IMR-90 (cell line): ENCODE results near the gene CCDC12. TPM values are rescaled to one million over a fixed set of nuclear protein-coding genes. Genes with fewer than 3 reads are reported as not detected.

Experiments used
- ATAC-seq: fragments of 200-7000 bp; cut with Tn5 transposase; 2 replicates; pipeline ENCODE4 v1.9.1; 2020; ENCODE audit warnings: low read depth, mild to moderate bottlenecking, moderate library complexity
- BruUV-seq: library from RNA; stranded (reverse); fragments of 400-500 nt; replicated peaks from 2 replicates; lab custom pipeline; 2021; lab: Mats Ljungman, UMichigan
- CTCF ChIA-PET: fragments of 300-600 bp; formaldehyde crosslinking; extraction: SDS; loops from one replicate; lab custom pipeline; 2021; ENCODE audit warnings: antibody characterized with exemption; lab: Yijun Ruan, JAX
- POLR2A ChIA-PET: fragments of 300-600 bp; sonication (Branson Sonifier 250); formaldehyde crosslinking; loops from one replicate; lab custom pipeline; 2022; ENCODE audit warnings: antibody characterized with exemption; ENCODE audit not compliant: unreplicated experiment; lab: Charles Lee
- DNase-seq: peaks from one replicate; pipeline ENCODE4 v3.0.0; 2013
- H2AFZ ChIP-seq: replicated peaks from 2 replicates; pipeline ENCODE3; 2013; ENCODE audit warnings: low read length, mild to moderate bottlenecking; ENCODE audit not compliant: poor library complexity
- H2AK5ac ChIP-seq: 2 replicates; pipeline ENCODE4 v1.6.1; 2013; ENCODE audit warnings: low read depth, low read length, inconsistent platforms
- H2AK9ac ChIP-seq: replicated peaks from 2 replicates; pipeline ENCODE3; 2013; ENCODE audit warnings: mild to moderate bottlenecking, low read depth, low read length, moderate library complexity; ENCODE audit not compliant: poor library complexity
- H2BK120ac ChIP-seq: 2 replicates; pipeline ENCODE4 v1.6.1; 2013; ENCODE audit warnings: low read depth, low read length, inconsistent platforms
- H2BK15ac ChIP-seq: 3 replicates; pipeline ENCODE4 v1.6.1; 2013; ENCODE audit warnings: low read depth, low read length, inconsistent platforms
- H2BK20ac ChIP-seq: 2 replicates; pipeline ENCODE4 v1.6.1; 2013; ENCODE audit warnings: low read depth, mild to moderate bottlenecking, inconsistent platforms, low read length, moderate library complexity
- H2BK5ac ChIP-seq: 2 replicates; pipeline ENCODE4 v1.6.1; 2013; ENCODE audit warnings: mild to moderate bottlenecking, low read depth, low read length, inconsistent platforms; ENCODE audit not compliant: poor library complexity, severe bottlenecking
- H3K14ac ChIP-seq: replicated peaks from 2 replicates; pipeline ENCODE4 v1.6.1; 2013; ENCODE audit warnings: low read depth, low read length, inconsistent platforms
- H3K18ac ChIP-seq: 2 replicates; pipeline ENCODE4 v1.6.1; 2013; ENCODE audit warnings: low read depth, low read length, control low read depth
- H3K23ac ChIP-seq: 2 replicates; pipeline ENCODE4 v1.6.1; 2013; ENCODE audit warnings: low read depth, low read length, inconsistent platforms
- H3K27ac ChIP-seq: 2 replicates; pipeline ENCODE4 v1.5.1; 2013; ENCODE audit warnings: mild to moderate bottlenecking, control low read depth, low read length; ENCODE audit not compliant: insufficient read depth
- H3K27me3 ChIP-seq: 2 replicates; pipeline ENCODE4 v1.6.1; 2013; ENCODE audit warnings: low read length; ENCODE audit not compliant: control insufficient read depth, insufficient read depth
- H3K36me3 ChIP-seq: 2 replicates; pipeline ENCODE4 v1.6.1; 2013; ENCODE audit warnings: low read length, mixed read lengths; ENCODE audit not compliant: control insufficient read depth, insufficient read depth
- H3K4ac ChIP-seq: 2 replicates; pipeline ENCODE4 v1.6.1; 2013; ENCODE audit warnings: low read depth, low read length, inconsistent platforms
- H3K4me1 ChIP-seq: 2 replicates; pipeline ENCODE4 v1.6.1; 2013; ENCODE audit warnings: low read length, mixed read lengths; ENCODE audit not compliant: control insufficient read depth, insufficient read depth
- H3K4me2 ChIP-seq: 2 replicates; pipeline ENCODE4 v1.6.1; 2013; ENCODE audit warnings: low read depth, mild to moderate bottlenecking, control low read depth, low read length, moderate library complexity
- H3K4me3 ChIP-seq: 2 replicates; pipeline ENCODE4 v1.5.1; 2013; ENCODE audit warnings: low read depth, mild to moderate bottlenecking, control low read depth, low read length, moderate library complexity; ENCODE audit not compliant: insufficient read depth
- H3K56ac ChIP-seq: 2 replicates; pipeline ENCODE4 v1.6.1; 2013; ENCODE audit warnings: low read length, inconsistent platforms; ENCODE audit not compliant: insufficient read depth; ENCODE audit errors: extremely low read depth
- H3K79me1 ChIP-seq, 2 experiments: 2 replicates each; pipeline ENCODE4 v1.6.1; 2013; ENCODE audit warnings: low read length in 2 of 2, inconsistent platforms in 1 of 2, low read depth in 1 of 2
- H3K9ac ChIP-seq: 2 replicates; pipeline ENCODE4 v1.6.1; 2013; ENCODE audit warnings: low read depth, low read length, control low read depth
- H3K9me1 ChIP-seq: 2 replicates; pipeline ENCODE4 v1.6.1; 2013; ENCODE audit warnings: low read length, inconsistent platforms; ENCODE audit not compliant: insufficient read depth
- H3K9me3 ChIP-seq: 2 replicates; pipeline ENCODE4 v1.6.1; 2013; ENCODE audit warnings: low read length; ENCODE audit not compliant: control insufficient read depth, insufficient read depth
- H4K20me1 ChIP-seq: 2 replicates; pipeline ENCODE4 v1.6.1; 2013; ENCODE audit warnings: low read length, inconsistent platforms; ENCODE audit not compliant: insufficient read depth
- H4K5ac ChIP-seq: 2 replicates; pipeline ENCODE4 v1.6.1; 2013; ENCODE audit warnings: mild to moderate bottlenecking, low read depth, low read length, control low read depth
- H4K8ac ChIP-seq, 2 experiments: 2 replicates each; pipeline ENCODE4 v1.6.1; 2013; ENCODE audit warnings: low read depth in 2 of 2, low read length in 2 of 2, control low read depth in 1 of 2, inconsistent platforms in 1 of 2
- H4K91ac ChIP-seq: 2 replicates; pipeline ENCODE4 v1.6.1; 2013; ENCODE audit warnings: low read depth, low read length, inconsistent platforms; ENCODE audit not compliant: insufficient read depth
- BHLHE40 ChIP-seq: fragments of 150-350 bp; IDR thresholded peaks from 2 replicates; pipeline ENCODE4 v1.6.1; 2016; ENCODE audit warnings: mild to moderate bottlenecking, low read depth, low read length
- CEBPB ChIP-seq: IDR thresholded peaks from 2 replicates; pipeline ENCODE4 v1.6.1; 2012; ENCODE audit warnings: low read depth, low read length, improper control_type of control experiment
- CHD1 ChIP-seq: IDR thresholded peaks from 2 replicates; pipeline ENCODE4 v1.6.1; 2012; ENCODE audit warnings: low read depth, low read length, improper control_type of control experiment
- FOS ChIP-seq: fragments of 150-350 bp; IDR thresholded peaks from 2 replicates; pipeline ENCODE4 v1.6.1; 2016; ENCODE audit warnings: low read depth, low read length
- MAFK ChIP-seq: IDR thresholded peaks from 2 replicates; pipeline ENCODE4 v1.6.1; 2012; ENCODE audit warnings: low read depth, low read length, improper control_type of control experiment
- MAZ ChIP-seq: IDR thresholded peaks from 2 replicates; pipeline ENCODE4 v1.6.1; 2012; ENCODE audit warnings: low read depth, mild to moderate bottlenecking, low read length, improper control_type of control experiment, moderate library complexity, borderline replicate concordance
- MXI1 ChIP-seq: IDR thresholded peaks from 2 replicates; pipeline ENCODE4 v1.6.1; 2012; ENCODE audit warnings: low read depth, mild to moderate bottlenecking, low read length, moderate library complexity, borderline replicate concordance
- NFE2L2 ChIP-seq: fragments of 150-350 bp; IDR thresholded peaks from 2 replicates; pipeline ENCODE4 v1.6.1; 2016; ENCODE audit warnings: low read depth, mild to moderate bottlenecking, low read length
- POLR2A ChIP-seq: IDR thresholded peaks from 2 replicates; pipeline ENCODE4 v1.6.1; 2012; ENCODE audit warnings: mild to moderate bottlenecking, low read depth, low read length
- RAD21 ChIP-seq: IDR thresholded peaks from 2 replicates; pipeline ENCODE4 v1.6.1; 2012; ENCODE audit warnings: low read length, improper control_type of control experiment
- RCOR1 ChIP-seq: IDR thresholded peaks from 2 replicates; pipeline ENCODE4 v1.6.1; 2012; ENCODE audit warnings: mild to moderate bottlenecking, low read length, improper control_type of control experiment; ENCODE audit not compliant: insufficient replicate concordance
- RFX5 ChIP-seq: IDR thresholded peaks from 2 replicates; pipeline ENCODE4 v1.8.0; 2012; ENCODE audit warnings: low read depth, mild to moderate bottlenecking, low read length, moderate library complexity
- SMC3 ChIP-seq: fragments of 150-350 bp; IDR thresholded peaks from 2 replicates; pipeline ENCODE4 v1.6.1; 2016; ENCODE audit warnings: low read depth, mild to moderate bottlenecking, antibody characterized with exemption, low read length, moderate library complexity
- WGBS, 2 experiments: methylation state at CpG; one replicate each; pipeline versions ENCODE4 v1.1.5 to v1.1.7; 2013; ENCODE audit warnings: missing lambda C conversion rate in 2 of 2; ENCODE audit not compliant: insufficient read length in 1 of 2; ENCODE audit errors: extremely low coverage in 2 of 2; 5-methylcytosine and 5-hydroxymethylcytosine counted together
- dilution Hi-C: fragments of 300-500 bp; cut with HindIII; formaldehyde crosslinking; loops from one replicate; pipeline ENCODE4 v1.14.3; 2018; ENCODE audit warnings: low sequenced_read_pairs; ENCODE audit not compliant: unreplicated experiment
- in situ Hi-C: fragments of 300-500 bp; cut with MboI; formaldehyde crosslinking; loops from 3 replicates; pipeline ENCODE4 v1.14.3; 2019; ENCODE audit warnings: low sequenced_read_pairs, inconsistent platforms, mixed read lengths
- intact Hi-C: fragments of 100-400 bp; cut with micrococcal nuclease; formaldehyde crosslinking; loops from 2 replicates; pipeline ENCODE4 v1.10.0; 2022
- polyA plus RNA-seq, 3 experiments: library from polyadenylated mRNA; depleted of rRNA; stranded (reverse); fragments of >200 nt; gene quantifications; 2 replicates each; pipeline ENCODE4 v1.2.3, GENCODE V29; 2012; ENCODE audit warnings: low replicate concordance in 1 of 3
- total RNA-seq: library from RNA; depleted of rRNA; stranded (reverse); fragments of >200 nt; gene quantifications from 2 replicates; pipeline ENCODE4 v1.2.3, GENCODE V29; 2012
- TF ChIP-seq, protein P1 (sequence below): fragments of 150-350 bp; IDR thresholded peaks from 2 replicates; pipeline ENCODE4 v1.6.1; 2016; ENCODE audit warnings: low read depth, mild to moderate bottlenecking, low read length, moderate library complexity, borderline replicate concordance
- TF ChIP-seq, protein P2 (sequence below): conservative IDR thresholded peaks from 2 replicates; pipeline ENCODE4 v1.5.1; 2012; ENCODE audit warnings: mild to moderate bottlenecking, low read depth, low read length, improper control_type of control experiment
- TF ChIP-seq, protein P3 (sequence below): fragments of 150-350 bp; IDR thresholded peaks from 2 replicates; pipeline ENCODE4 v1.6.1; 2017; ENCODE audit warnings: mild to moderate bottlenecking, antibody characterized with exemption, low read length, low read depth

The CCDC12 gene
- total and polyA plus RNA-seq, 2 of the 4 experiments (the other 2 are of a cell fraction): 15.2 to 35.1 TPM

DNA sequence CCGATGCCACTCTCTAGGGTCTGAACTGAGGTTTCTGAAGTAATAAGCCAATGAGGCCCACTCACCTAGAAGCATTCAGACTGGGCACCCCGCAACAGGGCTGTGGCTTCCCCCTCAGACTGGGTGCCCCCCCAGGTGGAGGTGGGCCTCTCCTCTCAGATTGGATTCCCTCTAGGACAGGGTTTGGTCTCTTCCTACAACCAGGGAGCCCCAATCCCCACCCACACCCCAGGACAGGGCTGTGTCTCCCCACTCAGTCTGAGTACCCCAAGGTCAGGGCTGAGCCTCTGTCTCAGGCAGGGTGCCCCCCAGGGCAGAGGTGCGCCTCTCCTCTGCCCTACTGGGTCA lies 71.4 kb downstream of the CCDC12 start:
- dilution Hi-C loops (no loop called here), in situ Hi-C loops (no loop called here), intact Hi-C loops (loop anchor here (5.0 kb wide), 1 partner anchor 418 kb away; no protein-coding TSS in a partner anchor)
- H3K18ac ChIP-seq: no peak overlapping the region
- ATAC-seq: no peak
- H2BK5ac ChIP-seq: no peak overlapping the region
- peaks cover 4% of the 10 kb centered on the region; the same call in 1 of the 2 replicates for H3K4me1 ChIP-seq
- H3K9me3 ChIP-seq: no peaks in the 10 kb centered on the region
- H3K79me1 ChIP-seq: no peaks in the 10 kb centered on the region
- H3K56ac ChIP-seq: no peak overlapping the region
- no peak overlapping the region for H2AFZ ChIP-seq
- WGBS, 2 experiments: no CpG with 5 or more reads among the region's 3 CpGs
- H3K4me2 ChIP-seq: no peak overlapping the region
- H4K8ac ChIP-seq: no peak overlapping the region
- no peak overlapping the region for H2AK9ac ChIP-seq
- no peak overlapping the region for H2BK20ac ChIP-seq
- no peak overlapping the region for H3K27ac ChIP-seq
- H2BK120ac ChIP-seq: no peak overlapping the region
- no peak overlapping the region for H3K4ac ChIP-seq
- no TSS peak for BruUV-seq
- no peak overlapping the region for H3K9ac ChIP-seq
- no peak for DNase-seq
- H3K27me3 ChIP-seq: peaks cover 2% of the 10 kb centered on the region; the same call in 1 of the 2 replicates
- peaks cover 4% of the 10 kb centered on the region; the same call in 1 of the 2 replicates for H3K9me1 ChIP-seq
- H4K5ac ChIP-seq: no peak overlapping the region
- H3K23ac ChIP-seq: no peak overlapping the region
- no peaks in the 10 kb centered on the region for H4K20me1 ChIP-seq
- H3K14ac ChIP-seq: no peak overlapping the region
- POLR2A ChIA-PET: no interaction called here
- CTCF ChIA-PET: no interaction called here
- no peak overlapping the region for H2BK15ac ChIP-seq
- no peak overlapping the region for H4K91ac ChIP-seq
- TF ChIP-seq NFE2L2 (no peak), RFX5 (no peak), BHLHE40 (no peak), CHD1 (no peak), MAFK (no peak), RAD21 (no peak), MAZ (no peak), POLR2A (no peak), MXI1 (no peak), SMC3 (no peak), RCOR1 (no peak), CEBPB (no peak), FOS (no peak)
- TF ChIP-seq, protein P1, sequence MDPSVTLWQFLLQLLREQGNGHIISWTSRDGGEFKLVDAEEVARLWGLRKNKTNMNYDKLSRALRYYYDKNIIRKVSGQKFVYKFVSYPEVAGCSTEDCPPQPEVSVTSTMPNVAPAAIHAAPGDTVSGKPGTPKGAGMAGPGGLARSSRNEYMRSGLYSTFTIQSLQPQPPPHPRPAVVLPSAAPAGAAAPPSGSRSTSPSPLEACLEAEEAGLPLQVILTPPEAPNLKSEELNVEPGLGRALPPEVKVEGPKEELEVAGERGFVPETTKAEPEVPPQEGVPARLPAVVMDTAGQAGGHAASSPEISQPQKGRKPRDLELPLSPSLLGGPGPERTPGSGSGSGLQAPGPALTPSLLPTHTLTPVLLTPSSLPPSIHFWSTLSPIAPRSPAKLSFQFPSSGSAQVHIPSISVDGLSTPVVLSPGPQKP: no peak
- TF ChIP-seq, protein P2, sequence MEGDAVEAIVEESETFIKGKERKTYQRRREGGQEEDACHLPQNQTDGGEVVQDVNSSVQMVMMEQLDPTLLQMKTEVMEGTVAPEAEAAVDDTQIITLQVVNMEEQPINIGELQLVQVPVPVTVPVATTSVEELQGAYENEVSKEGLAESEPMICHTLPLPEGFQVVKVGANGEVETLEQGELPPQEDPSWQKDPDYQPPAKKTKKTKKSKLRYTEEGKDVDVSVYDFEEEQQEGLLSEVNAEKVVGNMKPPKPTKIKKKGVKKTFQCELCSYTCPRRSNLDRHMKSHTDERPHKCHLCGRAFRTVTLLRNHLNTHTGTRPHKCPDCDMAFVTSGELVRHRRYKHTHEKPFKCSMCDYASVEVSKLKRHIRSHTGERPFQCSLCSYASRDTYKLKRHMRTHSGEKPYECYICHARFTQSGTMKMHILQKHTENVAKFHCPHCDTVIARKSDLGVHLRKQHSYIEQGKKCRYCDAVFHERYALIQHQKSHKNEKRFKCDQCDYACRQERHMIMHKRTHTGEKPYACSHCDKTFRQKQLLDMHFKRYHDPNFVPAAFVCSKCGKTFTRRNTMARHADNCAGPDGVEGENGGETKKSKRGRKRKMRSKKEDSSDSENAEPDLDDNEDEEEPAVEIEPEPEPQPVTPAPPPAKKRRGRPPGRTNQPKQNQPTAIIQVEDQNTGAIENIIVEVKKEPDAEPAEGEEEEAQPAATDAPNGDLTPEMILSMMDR: no peak
- TF ChIP-seq, protein P3, sequence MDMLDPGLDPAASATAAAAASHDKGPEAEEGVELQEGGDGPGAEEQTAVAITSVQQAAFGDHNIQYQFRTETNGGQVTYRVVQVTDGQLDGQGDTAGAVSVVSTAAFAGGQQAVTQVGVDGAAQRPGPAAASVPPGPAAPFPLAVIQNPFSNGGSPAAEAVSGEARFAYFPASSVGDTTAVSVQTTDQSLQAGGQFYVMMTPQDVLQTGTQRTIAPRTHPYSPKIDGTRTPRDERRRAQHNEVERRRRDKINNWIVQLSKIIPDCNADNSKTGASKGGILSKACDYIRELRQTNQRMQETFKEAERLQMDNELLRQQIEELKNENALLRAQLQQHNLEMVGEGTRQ: no peak
- H3K4me3 ChIP-seq: no peak overlapping the region
- no peak overlapping the region for H2AK5ac ChIP-seq
- H3K36me3 ChIP-seq: no peaks in the 10 kb centered on the region
